Transverse colon (tissue), 4 donors: ENCODE measurements around the gene PDXDC1. TPM values are rescaled to one million over a fixed set of nuclear protein-coding genes. Genes with fewer than 3 reads are reported as not detected.
"Not testable (repeated sequence)": the region's sequence is repeated elsewhere in the genome, so short reads cannot be mapped to it uniquely, and the experiment has no call there.

ENCODE experiments used
- DNase-seq: peaks from one replicate; pipeline ENCODE4 v3.0.0-alpha.2; 2019
- H3K27ac ChIP-seq, 4 donors: fragments of 200-600 bp; sonication (generic); 2 replicates each; pipeline ENCODE4 v1.5.1; 2016 to 2018; ENCODE audit warnings: inconsistent platforms in 4 of 4
- H3K27me3 ChIP-seq: fragments of 200-600 bp; sonication (generic); 2 replicates; pipeline ENCODE4 v1.5.1; 2017; ENCODE audit warnings: inconsistent platforms
- H3K36me3 ChIP-seq, 4 donors: fragments of 200-600 bp; sonication (generic); 2 replicates each; pipeline ENCODE4 v1.5.1; 2017 to 2019; ENCODE audit warnings: inconsistent platforms in 4 of 4
- H3K4me1 ChIP-seq, 4 donors: fragments of 200-600 bp; sonication (generic); 2 replicates each; pipeline ENCODE4 v1.5.1; 2017 to 2020; ENCODE audit warnings: inconsistent platforms in 4 of 4
- H3K4me3 ChIP-seq, 4 donors: fragments of 200-600 bp; sonication (generic); 1 replicate in 1 of 4; 2 replicates in 3 of 4; pipeline versions ENCODE4 v1.5.1 to v1.6.1; 2017 to 2019; ENCODE audit warnings: inconsistent platforms in 4 of 4
- H3K9me3 ChIP-seq, 2 donors: fragments of 200-600 bp; sonication (generic); 2 replicates each; pipeline ENCODE4 v1.5.1; 2017 to 2019; ENCODE audit warnings: inconsistent platforms in 2 of 2
- CTCF ChIP-seq, 5 experiments: fragments of 200-600 bp in 3 of 5; fragments of 450-650 bp in 2 of 5; sonication (generic) in 3 of 5; IDR thresholded peaks; 1 replicate in 2 of 5; 2 replicates in 3 of 5; pipeline ENCODE4 v1.5.1; 2016 to 2017; ENCODE audit warnings: antibody characterized with exemption in 5 of 5, inconsistent platforms in 3 of 5, mild to moderate bottlenecking in 2 of 5, moderate library complexity in 1 of 5
- EP300 ChIP-seq: sonication (generic); formaldehyde crosslinking; IDR thresholded peaks from one replicate; pipeline ENCODE4 v1.6.1; 2017; ENCODE audit warnings: antibody characterized with exemption, low read depth
- POLR2A ChIP-seq: fragments of 450-650 bp; IDR thresholded peaks from one replicate; pipeline ENCODE4 v1.6.1; 2016; ENCODE audit warnings: antibody characterized with exemption, mild to moderate bottlenecking, moderate library complexity
- POLR2AphosphoS5 ChIP-seq, 3 donors: sonication (generic); formaldehyde crosslinking; IDR thresholded peaks; one replicate each; pipeline ENCODE4 v1.6.1; 2016; ENCODE audit warnings: antibody characterized with exemption in 3 of 3
- WGBS, 2 donors: methylation state at CpG; one replicate each; pipeline ENCODE4 v1.1.5; 2018; ENCODE audit warnings: low coverage in 1 of 2; 5-methylcytosine and 5-hydroxymethylcytosine counted together
- in situ Hi-C, 4 donors: fragments of 200-750 bp; cut with MboI; loops; one replicate each; pipeline versions ENCODE4 v1.15.0 to v1.15.1; 2017; ENCODE audit warnings: low sequenced_read_pairs in 3 of 4, low pct_ligation_motif_present in 1 of 4, low pct_unique_long_range_greater_than_20kb in 1 of 4
- intact Hi-C: fragments of 100-400 bp; cut with DNase I; formaldehyde crosslinking; loops from one replicate; pipeline ENCODE4 v1.15.1; 2023; ENCODE audit warnings: low total_unique reads
- total RNA-seq, 4 donors: library from RNA; depleted of rRNA; stranded (reverse); fragments of >200 nt; gene quantifications; one replicate each; pipeline ENCODE4 v1.1.0, GENCODE V29; 2016

The PDXDC1 gene
- total RNA-seq, 4 donors from 2014 or later, result 95.8 to 162 (median 133) TPM

GRCh38 chr16:15046692-15047376 lies 72.0 kb downstream of the PDXDC1 start:
- Histone ChIP-seq H3K27ac (no peak overlapping the region), H3K27me3 (no peaks in the 10 kb centered on the region), H3K9me3 (no peaks in the 10 kb centered on the region), H3K36me3 (no peaks in the 10 kb centered on the region), H3K4me3 (no peak overlapping the region), H3K4me1 (peaks cover 0 to 9% (median 4%) of the 10 kb centered on the region in 4 donors)
- TF ChIP-seq CTCF (IDR thresholded peaks at IDR 0.05) (no peak), EP300 (no peak), POLR2AphosphoS5 (IDR thresholded peaks at IDR 0.05) (no peak), POLR2A (no peak)
- intact Hi-C loops (no loop called here), in situ Hi-C loops (no loop called here)
- WGBS, 2 donors, result 92 to 93% methylated on average over 6 to 21 of the region's 21 CpGs
- no peak for DNase-seq

GRCh38 chr16:15049581-15050180 lies 74.9 kb downstream of the PDXDC1 start:
- Histone ChIP-seq H3K27ac (no peak overlapping the region), H3K4me1 (peaks cover 3 to 13% (median 6%) of the 10 kb centered on the region in 4 donors), H3K4me3 (no peak overlapping the region), H3K9me3 (no peaks in the 10 kb centered on the region), H3K36me3 (no peaks in the 10 kb centered on the region), H3K27me3 (no peaks in the 10 kb centered on the region)
- DNase-seq, result no peak
- intact Hi-C loops, result no loop called here
- TF ChIP-seq POLR2A (no peak), POLR2AphosphoS5 (IDR thresholded peaks at IDR 0.05) (no peak), EP300 (no peak), CTCF (IDR thresholded peaks at IDR 0.05) (no peak)
- in situ Hi-C loops, result no loop called here
- 75 to 91% methylated on average over 2 to 3 of the region's 3 CpGs for WGBS, 2 donors

- in situ Hi-C loops, DNase-seq, H3K27ac ChIP-seq, H3K4me3 ChIP-seq, H3K27me3 ChIP-seq, intact Hi-C loops, H3K9me3 ChIP-seq, H3K36me3 ChIP-seq: not testable (repeated sequence)
- 87% methylated on average over 1 of the region's 1 CpG; no CpG with 5 or more reads in 1 of the 2 donors for WGBS, 2 donors
- H3K4me1 ChIP-seq, result peaks cover 3 to 18% (median 9%) of the 10 kb centered on the region in 4 donors
These were observed 75.6 kb downstream of the PDXDC1 start for GRCh38 chr16:15050440-15050839.

GRCh38 chr16:15051387-15051951 lies 76.6 kb downstream of the PDXDC1 start:
- no peak overlapping the region for H3K27ac ChIP-seq
- no peak for DNase-seq
- intact Hi-C loops, result no loop called here
- no peaks in the 10 kb centered on the region for H3K9me3 ChIP-seq
- H3K4me1 ChIP-seq, result peaks cover 3 to 22% (median 13%) of the 10 kb centered on the region in 4 donors
- WGBS, 2 donors, result 95 to 100% methylated on average over 4 to 9 of the region's 9 CpGs
- no peaks in the 10 kb centered on the region for H3K27me3 ChIP-seq
- no peaks in the 10 kb centered on the region for H3K36me3 ChIP-seq
- TF ChIP-seq EP300, result no peak
- no peak for TF ChIP-seq POLR2AphosphoS5 (IDR thresholded peaks at IDR 0.05)
- TF ChIP-seq CTCF (IDR thresholded peaks at IDR 0.05), result no peak
- no peak for TF ChIP-seq POLR2A
- in situ Hi-C loops, result no loop called here
- H3K4me3 ChIP-seq, result no peak overlapping the region
